ENCODE measurements around the gene CCNA2.

DNA sequence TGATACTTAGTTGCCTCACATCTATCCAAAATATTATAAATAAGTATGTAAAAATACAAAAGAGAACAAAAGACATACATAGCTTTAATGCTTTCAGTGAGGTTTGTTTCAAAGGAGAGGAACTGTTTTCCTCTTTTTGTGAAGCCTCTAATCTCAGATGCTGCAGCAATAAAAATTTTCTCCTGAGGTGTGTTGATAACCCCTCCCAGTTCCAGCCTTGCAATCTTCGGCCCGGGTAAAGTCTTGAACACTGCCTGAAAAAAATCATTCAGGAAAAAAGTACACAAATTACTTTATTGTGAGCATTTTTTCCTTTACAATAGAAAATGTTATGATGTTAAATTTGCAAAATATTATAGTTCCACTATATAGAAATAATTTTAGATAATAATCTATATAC is 37.7 kb upstream of the CCNA2 start:
- TF ChIP-seq, protein P1, sequence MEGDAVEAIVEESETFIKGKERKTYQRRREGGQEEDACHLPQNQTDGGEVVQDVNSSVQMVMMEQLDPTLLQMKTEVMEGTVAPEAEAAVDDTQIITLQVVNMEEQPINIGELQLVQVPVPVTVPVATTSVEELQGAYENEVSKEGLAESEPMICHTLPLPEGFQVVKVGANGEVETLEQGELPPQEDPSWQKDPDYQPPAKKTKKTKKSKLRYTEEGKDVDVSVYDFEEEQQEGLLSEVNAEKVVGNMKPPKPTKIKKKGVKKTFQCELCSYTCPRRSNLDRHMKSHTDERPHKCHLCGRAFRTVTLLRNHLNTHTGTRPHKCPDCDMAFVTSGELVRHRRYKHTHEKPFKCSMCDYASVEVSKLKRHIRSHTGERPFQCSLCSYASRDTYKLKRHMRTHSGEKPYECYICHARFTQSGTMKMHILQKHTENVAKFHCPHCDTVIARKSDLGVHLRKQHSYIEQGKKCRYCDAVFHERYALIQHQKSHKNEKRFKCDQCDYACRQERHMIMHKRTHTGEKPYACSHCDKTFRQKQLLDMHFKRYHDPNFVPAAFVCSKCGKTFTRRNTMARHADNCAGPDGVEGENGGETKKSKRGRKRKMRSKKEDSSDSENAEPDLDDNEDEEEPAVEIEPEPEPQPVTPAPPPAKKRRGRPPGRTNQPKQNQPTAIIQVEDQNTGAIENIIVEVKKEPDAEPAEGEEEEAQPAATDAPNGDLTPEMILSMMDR (IDR thresholded peaks at IDR 0.05; ENCODE audit: poor library complexity) = no peak
- TF ChIP-seq EZH2 (IDR thresholded peaks at IDR 0.05; ENCODE audit: borderline replicate concordance) = no peak

All from hepatocyte (in vitro differentiated cells).